Glomerular visceral epithelial cell (primary cell): ENCODE results near the gene TRPC3.
A peak's percentile ranks its signal among the peaks of the same experiment; 100 is the strongest.

ENCODE experiments used
- DNase-seq: peaks from one replicate; pipeline ENCODE4 v3.0.0-alpha.2; 2016; ENCODE audit errors: extremely low spot score

The TRPC3 gene

DNA sequence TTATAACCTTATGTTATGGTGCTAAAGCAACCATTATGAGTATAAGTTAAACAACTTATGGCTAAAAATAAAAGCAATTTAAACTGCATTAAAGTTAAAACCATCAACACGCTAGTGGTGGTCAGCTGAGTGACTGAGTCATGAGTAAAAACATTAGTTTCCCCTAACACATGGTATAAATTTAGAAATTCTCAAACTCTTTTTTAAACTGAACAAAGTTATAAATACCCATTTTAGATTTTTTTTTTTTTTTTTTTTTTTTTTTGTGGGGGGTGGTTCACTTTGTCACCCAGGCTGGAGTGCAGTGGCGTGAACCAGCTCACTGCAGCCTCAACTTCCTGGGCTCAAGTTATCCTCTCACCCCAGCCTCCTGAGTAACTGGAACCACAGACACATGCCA is 76.2 kb downstream of the TRPC3 start:
- no peak for DNase-seq

DNA sequence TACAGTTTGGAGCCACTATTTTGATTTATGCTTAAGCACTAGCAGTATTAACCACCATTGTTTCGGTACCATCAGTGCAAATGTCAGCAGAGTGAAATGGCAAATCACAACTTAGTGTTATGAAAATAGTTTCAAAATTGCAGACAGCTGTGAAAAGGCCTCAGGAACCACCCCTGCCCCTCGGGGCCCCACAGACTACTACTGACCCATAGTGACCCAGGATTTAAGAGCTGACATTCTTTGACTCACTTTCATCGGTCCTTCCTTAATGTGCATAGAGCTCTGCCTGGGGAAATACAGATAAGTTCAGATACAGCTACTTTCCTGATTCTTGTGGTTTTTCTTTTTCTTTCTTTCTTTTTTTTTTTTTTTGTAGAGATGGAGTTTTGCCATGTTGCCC is 78.3 kb downstream of the TRPC3 start:
- no peak for DNase-seq

DNA sequence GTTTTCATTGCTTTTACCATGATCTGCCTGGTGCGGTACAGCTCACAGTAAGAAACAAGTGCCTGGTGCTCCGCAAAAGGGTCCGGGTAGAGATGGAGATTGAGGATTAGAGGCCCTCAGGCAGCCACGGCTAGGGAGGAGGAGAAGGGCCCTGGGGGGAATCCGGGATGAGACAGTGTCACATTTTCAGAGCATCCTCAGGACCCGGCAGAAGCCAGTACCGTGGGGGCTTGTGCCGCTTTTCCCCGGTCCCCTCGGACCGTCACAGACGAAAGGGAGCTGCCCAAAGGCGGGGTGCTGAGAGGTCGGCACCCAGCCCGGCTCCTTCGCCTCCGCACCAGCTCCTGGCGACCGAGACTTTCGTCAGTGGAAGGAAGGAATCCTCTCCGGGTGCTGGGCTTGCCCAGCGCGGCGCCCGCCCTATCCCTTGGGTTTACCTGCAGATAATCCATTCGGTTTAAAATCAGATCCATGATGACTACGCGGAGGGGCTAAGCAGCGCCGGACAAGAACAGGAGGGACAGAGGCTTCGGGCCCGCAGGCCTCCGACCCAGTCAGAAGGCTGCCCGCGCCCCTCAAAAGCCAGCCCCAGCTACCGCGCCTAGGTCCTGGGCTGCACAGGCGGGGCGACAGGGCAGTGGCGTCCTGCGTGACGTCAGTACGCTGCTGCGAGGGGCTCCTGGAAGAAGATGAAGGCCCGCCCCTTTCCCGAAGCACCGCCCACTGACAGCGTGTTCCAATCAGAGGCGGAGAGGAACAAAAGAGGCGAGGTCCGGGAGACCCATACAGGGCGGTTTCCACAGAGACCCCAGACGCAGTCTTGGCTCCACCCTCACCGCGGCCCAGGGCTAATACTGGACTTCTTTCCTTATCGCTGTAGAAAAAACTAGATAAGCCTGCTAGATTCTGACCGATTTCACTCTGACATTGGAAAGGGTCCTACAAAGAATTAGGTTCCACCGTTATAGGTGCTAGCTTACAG is 81.7 kb downstream of the TRPC3 start, which contains the start of gene BBS7:
TSS of gene BBS7 (minus strand) at position 634 of the 982 bp plus-strand sequence. CDS start at position 473, 161 bp downstream.
- peak; percentile 98 for DNase-seq

GRCh38 chr4:121863799-121864198 is 88.1 kb downstream of the TRPC3 start:
- no peak for DNase-seq

- DNase-seq, result no peak
Measured at GRCh38 chr4:121861426-121861825, 90.4 kb downstream of the TRPC3 start.

- DNase-seq, result no peak
Measured at GRCh38 chr4:121860121-121860520, 91.7 kb downstream of the TRPC3 start.

DNA sequence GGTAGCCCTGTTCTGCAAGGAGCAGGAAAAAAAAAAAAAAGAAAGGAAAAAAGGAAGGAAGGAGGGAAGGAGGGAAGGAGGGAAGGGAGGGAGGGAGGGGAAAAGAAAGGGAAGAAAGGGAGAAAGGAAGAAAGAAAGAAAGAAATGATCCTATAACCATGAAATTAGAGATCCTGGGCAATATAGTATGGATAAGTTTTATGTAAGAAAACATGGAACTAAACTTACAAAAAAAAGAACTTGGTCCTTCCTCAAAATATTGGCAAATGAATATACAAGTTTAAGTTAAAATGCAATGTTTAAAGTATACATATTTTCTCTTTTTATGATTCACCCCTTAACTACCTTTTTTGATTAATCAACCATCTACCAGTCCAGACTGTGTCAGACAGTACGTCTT is 100.5 kb downstream of the TRPC3 start:
- no peak for DNase-seq

GRCh38 chr4:121846662-121847061 is 105.2 kb downstream of the TRPC3 start:
- no peak for DNase-seq

DNA sequence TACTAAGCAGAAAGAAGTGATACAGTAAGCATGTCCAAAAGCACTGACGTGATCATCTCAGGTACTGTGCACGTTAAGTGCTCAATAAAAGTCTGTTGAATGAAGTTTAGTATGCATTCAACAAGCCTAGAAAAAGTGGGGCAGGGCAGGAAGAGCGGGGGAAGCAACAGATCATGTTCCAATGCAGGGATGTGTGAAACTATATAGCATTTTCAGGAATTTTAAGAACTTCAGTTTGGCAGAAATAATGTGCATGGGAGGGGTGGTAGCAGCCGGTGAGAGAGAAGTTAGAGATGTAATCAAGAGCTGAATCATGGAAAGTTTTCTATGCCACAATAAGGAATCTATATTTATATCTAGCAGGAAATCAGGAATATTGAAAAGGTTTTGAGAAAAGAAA is 109.0 kb downstream of the TRPC3 start:
- DNase-seq, result no peak

DNA sequence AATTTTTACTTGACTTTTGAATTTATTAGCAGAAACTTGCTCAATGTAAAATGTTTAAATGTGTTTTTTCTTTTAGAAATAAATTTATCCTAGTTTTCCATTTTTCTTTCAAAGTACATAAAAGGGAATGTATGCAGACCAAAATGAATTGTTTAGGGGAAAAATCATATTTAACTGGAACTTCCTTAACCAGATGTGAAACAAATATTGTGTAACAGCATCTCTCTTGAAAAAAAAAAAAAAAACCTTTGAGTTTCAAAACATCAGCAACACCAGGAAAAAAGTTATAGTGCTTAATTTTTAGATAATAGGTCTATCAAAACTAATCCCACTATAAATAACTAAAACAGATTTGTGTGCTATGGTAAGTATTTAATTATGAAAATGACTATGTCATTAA is 113.7 kb downstream of the TRPC3 start:
- no peak for DNase-seq

DNA sequence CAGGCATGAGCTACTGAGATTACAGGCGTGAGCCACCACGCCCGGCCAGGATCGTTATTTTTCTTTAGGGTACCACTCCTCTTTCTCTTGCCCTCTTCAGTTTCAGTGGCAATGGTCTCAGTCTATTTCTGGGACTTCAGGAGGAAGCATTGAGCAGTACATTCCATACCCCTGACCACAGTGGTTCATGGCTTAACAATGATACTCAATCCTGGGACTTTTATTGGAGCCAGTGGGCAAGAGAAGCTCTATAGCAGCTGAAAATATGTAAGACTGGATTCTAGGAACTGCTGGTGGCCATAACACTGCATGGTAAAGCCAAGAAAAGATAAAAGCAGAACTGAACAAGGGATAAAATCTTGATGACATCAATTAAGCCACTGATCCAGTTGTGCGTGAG is 122.3 kb downstream of the TRPC3 start:
- no peak for DNase-seq
